ENCODE measurements around the gene DNASE1L3.
"Not testable (repeated sequence)": the region's sequence is repeated elsewhere in the genome, so short reads cannot be mapped to it uniquely, and the experiment has no call there.

DNASE1L3 gene

DNA sequence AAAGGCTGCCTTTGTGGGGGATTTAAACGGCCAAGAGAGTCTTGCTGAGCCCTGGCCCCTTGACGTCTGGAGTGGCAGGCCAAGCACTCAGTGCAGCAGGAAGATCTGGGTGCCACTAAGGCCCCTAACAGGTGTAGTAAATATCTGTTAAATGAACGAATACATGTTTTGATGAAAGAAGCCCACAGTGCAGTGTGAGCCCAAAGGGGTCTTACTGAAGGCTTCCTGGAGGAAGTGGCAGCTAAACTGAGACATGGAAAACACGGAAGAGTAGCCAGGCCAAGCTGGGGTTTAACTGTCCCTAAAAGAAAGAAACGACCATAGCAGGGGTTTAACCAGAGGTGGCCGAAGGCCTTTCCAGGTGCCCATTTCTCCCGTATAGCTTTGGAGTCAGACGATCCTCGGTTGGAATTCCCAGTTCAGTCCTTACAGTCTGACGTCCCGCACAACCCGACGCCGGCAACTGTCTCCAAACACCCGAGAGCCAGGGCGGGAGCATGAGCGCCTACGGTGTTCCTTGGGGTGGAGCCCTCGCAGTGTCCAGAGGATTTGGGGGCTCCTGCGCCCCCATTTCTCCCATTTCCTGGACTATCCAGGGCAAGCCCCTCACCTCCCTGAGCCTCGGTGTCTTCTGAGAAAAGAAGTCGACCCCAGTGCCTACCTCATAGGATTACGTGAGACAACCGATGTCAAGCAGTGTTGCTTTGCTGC lies 25.9 kb upstream of the DNASE1L3 start:
- DNase-seq (ENCODE audit: low read depth in 2 of 2, low spot score in 1 of 2) = no peak

DNA sequence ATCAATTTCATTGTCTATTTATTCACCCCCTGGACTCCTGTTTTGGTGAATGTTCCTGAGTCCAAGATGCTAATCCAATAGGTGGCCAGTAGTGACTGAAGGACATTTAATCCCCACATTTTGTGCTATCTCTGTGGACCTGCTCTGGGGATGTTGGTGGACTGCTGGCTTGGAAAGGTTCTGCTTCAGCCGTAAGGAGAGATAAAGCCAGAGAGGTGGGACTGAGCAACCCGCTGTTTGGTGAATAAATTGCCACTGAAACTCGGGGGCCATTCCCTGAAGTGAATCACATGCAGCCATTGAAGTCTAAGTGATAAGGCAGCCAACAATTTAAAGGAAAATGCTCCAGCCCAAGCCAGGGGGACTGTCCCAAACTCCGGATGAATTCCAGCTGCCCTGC lies 25.2 kb upstream of the DNASE1L3 start:
- DNase-seq (ENCODE audit: low read depth in 2 of 2, low spot score in 1 of 2) = no peak

- DNase-seq (ENCODE audit: low read depth in 2 of 2, low spot score in 1 of 2) = no peak
Observed at GRCh38 chr3:58234516-58234931, 23.8 kb upstream of the DNASE1L3 start.

GRCh38 chr3:58231666-58232065 lies 20.9 kb upstream of the DNASE1L3 start:
- no peak for DNase-seq (ENCODE audit: low read depth in 2 of 2, low spot score in 1 of 2)

DNA sequence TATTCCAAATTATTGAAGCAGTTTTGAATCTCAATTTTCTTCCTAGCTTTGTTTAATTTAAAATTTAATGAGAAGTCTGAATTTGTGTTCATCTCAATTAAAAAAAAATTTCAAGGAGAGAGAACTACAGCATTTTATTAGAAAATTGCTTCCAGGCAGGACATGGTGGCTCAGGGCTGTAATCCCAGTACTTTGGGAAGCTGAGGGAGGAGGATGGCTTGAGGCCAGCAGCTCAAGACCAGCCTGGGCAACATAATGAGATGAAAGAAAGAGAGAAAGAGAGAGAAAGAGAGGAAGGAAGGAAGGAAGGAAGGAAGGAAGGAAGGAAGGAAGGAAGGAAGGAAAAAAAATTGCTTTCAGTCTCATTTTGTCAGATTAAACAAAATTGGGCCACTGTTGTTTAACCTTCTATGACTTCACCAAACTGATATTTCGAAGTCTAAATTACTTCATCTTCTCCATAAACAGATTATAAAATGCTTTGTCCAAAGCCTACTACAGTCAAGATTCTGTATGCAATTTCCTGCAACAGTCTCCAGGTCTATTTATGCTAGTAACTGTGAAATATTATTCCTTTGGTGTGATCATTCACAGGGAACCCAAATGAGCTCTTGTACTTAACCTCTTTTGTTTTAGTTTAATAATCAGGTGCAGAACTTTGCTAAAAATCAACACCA lies 20.2 kb upstream of the DNASE1L3 start:
- no peak for DNase-seq (ENCODE audit: low read depth in 2 of 2, low spot score in 1 of 2)

GRCh38 chr3:58227933-58228332 lies 17.2 kb upstream of the DNASE1L3 start:
- DNase-seq (ENCODE audit: low read depth in 2 of 2, low spot score in 1 of 2) = not testable (repeated sequence)

DNA sequence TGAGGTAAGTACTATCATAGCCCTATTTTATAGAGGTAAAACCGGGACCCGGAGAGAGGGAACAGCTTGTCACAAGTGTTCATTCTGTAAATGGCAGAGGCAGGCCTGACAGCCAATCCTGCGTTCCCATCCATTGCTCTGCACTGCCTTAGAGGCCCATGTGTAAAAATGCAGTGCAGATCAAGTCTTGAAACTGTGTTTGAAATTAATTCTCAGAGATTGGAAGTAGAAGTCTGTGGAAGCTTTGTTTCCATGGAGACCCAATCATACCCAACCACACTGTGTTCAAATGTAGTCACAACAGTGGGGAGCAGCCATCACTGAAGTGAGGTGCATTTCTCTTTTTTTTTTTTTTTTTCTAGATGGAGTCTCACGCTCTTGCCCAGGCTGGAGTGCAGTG lies 13.1 kb upstream of the DNASE1L3 start:
- no peak for DNase-seq (ENCODE audit: low read depth in 2 of 2, low spot score in 1 of 2)

GRCh38 chr3:58222161-58222724 lies 11.5 kb upstream of the DNASE1L3 start:
- no peak for DNase-seq (ENCODE audit: low read depth in 2 of 2, low spot score in 1 of 2)

- DNase-seq (ENCODE audit: low read depth in 2 of 2, low spot score in 1 of 2) = no peak
Observed at GRCh38 chr3:58218904-58219303, 8.1 kb upstream of the DNASE1L3 start.

GRCh38 chr3:58217209-58217811 lies 6.5 kb upstream of the DNASE1L3 start:
- DNase-seq (ENCODE audit: low read depth in 2 of 2, low spot score in 1 of 2) = peak in 1 of 2 donors; percentile 25

- DNase-seq (ENCODE audit: low read depth in 2 of 2, low spot score in 1 of 2) = no peak
Observed at GRCh38 chr3:58216496-58217195, 5.9 kb upstream of the DNASE1L3 start.

DNA sequence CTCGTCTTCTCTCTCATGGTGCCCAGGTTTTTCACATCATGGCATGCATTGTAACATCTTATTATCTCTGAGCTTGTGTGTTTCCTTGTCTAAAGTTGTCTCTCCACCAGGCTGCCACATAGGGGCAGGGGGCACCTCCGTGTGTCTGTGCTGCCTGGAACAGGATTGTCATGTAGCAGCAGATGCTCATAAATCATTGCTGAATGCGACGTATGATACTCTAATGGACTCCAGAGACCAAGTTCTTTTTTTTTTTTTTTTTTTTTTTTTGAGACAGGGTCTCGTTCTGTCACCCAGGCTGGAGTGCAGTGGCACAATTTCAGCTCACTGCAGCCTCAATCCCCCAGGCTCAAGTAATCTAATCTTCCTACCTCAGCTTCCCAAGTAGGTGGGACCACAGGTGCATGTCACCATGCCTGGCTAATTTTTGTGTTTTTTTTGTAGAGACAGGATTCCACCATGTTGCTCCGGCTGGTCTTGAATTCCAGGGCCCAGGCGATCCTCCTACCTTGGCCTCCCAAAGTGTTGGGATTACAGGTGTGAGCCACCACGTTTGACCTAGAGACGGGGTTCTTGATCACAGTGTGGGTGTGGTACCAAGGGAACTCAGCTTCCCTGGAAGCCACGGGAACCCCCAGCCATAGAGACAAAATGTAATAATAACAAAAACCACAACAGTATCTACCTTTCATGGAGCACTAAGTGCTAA lies 4.7 kb upstream of the DNASE1L3 start:
- no peak for DNase-seq (ENCODE audit: low read depth in 2 of 2, low spot score in 1 of 2)

GRCh38 chr3:58214484-58215316 lies 3.9 kb upstream of the DNASE1L3 start:
- DNase-seq (ENCODE audit: low read depth in 2 of 2, low spot score in 1 of 2) = no peak

DNA sequence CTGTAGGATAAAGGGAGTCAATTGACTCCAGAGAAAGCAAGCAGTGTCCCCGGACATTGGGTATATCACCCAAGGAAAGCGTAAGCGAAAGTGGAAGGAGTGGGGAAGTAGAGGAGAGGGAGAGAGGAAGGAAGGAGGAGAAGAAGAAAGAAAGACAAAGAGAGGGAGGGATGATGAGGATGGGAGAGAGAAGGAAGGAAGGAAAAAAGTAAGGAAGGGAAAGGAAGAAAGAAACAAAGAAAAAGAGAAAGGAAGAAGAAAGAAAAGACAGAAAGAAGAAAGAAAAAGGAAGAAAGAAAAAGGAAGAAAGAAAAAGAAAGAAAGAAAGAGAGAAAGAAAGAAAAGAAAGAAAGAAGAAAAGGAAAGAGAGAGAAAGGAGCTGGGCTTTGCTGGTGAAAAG lies 839 bp downstream of the DNASE1L3 start:
- no peak for DNase-seq (ENCODE audit: low read depth in 2 of 2, low spot score in 1 of 2)

- DNase-seq (ENCODE audit: low read depth in 2 of 2, low spot score in 1 of 2) = no peak
Observed at GRCh38 chr3:58207954-58208353, 2.8 kb downstream of the DNASE1L3 start.

DNA sequence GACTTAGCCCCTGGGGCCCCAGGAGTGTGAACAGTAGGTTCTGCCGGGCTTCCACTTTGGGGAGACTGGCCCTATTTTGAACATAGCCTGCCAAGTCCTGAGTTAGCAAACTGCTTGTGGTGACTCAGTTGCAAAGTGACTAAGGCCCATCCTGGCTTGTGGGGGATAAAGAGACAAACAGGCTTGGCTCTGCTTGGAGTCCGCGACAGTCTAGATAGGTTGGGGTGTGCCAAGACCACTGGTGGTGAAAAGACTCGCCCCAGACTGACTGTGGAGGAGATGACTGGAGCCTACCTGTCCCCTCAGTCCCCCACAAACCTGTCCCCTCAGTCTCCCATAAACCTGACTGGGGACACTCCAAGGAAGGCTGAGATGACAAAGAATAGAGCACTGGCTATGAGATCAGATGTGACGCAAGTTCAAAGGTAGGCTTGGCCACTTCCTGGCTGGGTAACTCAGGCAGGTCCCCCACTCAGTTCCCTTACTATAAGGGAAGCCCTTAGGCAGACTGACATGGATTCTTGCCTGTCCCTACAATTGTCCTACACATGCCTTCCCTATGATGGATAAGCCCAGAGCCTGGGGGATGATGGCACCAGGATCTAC lies 4.3 kb downstream of the DNASE1L3 start:
- no peak for DNase-seq (ENCODE audit: low read depth in 2 of 2, low spot score in 1 of 2)

DNA sequence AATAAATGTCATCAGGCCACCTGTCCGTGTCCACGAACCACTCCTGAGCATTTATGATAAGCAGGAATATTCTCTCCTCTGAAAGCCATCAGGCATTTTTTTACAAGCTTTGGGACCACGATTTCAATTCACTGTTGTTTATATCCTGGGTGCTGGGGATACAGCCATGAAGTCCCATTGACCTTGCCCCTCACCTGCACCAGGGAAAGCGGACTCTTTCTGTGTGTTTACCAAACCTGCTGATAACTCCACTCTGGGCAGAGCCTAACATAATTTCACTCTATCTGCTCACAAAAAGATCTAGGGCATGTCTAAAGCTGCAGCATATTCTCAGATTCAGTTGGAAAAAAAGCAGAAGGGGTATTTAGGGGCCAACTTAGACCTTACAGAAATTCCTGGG lies 4.8 kb downstream of the DNASE1L3 start:
- DNase-seq (ENCODE audit: low read depth in 2 of 2, low spot score in 1 of 2) = no peak

DNA sequence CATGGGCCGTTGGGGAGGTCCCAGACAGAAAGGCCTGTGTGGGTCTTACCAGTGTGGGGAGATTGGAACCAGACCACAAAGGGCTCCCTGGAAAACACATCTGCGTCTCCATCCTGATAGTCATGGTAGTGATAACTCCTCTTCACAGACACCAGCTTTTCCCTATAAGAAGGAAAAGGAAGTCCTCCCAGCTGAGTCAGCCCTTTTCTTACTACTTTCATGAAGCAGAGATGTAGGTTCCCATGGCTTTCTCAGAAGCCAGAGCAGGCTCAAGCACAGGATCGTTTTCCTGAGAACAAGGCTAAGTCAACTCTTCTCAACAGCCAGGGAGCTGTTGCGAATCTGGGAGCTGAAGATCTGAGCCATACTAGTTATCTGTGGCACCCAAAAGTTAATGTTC lies 6.1 kb downstream of the DNASE1L3 start:
- DNase-seq (ENCODE audit: low read depth in 2 of 2, low spot score in 1 of 2) = no peak

- no peak for DNase-seq (ENCODE audit: low read depth in 2 of 2, low spot score in 1 of 2)
Observed at GRCh38 chr3:58203541-58203940, 7.2 kb downstream of the DNASE1L3 start.

DNA sequence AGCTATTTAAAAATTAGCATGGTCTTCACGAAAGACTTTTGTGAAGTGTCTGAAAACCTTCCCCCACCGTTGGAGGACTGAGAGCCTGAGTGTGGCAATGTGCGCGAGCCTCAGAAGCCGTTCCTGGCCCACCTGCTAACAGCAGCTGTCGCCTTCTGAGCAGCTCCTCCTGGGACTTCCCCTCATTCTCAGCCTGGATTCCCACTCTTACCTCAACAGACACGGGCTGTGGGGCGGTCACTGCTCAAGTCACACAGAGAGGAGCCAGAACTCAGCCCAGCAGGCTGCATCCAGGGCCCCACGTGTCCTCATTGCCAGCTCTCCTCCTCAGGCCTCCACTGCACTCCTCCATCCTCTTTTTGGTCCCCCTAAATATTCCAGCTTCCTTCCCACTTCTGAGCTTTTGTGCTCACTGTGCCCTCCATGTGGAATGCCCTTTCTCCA lies 7.8 kb downstream of the DNASE1L3 start:
- DNase-seq (ENCODE audit: low read depth in 2 of 2, low spot score in 1 of 2) = no peak
